ENCODE measurements around the gene EPSTI1. TPM values are rescaled to one million over a fixed set of nuclear protein-coding genes. Genes with fewer than 3 reads are reported as not detected.
"Not testable (repeated sequence)": the region's sequence is repeated elsewhere in the genome, so short reads cannot be mapped to it uniquely, and the experiment has no call there.

The EPSTI1 gene
- total and polyA plus RNA-seq, 10 of the 15 experiments (the other 5 are each of a cell fraction or from before 2014, with no cell fraction given): 4.7 to 32.0 (median 24.2) TPM

GRCh38 chr13:42991233-42991897 lies 676 bp downstream of the EPSTI1 start:
- ATAC-seq; in situ Hi-C loops (cut with MboI); FAIRE-seq; H3K9me3 ChIP-seq (replicated peaks; ENCODE audit: control insufficient read depth, insufficient read depth, low read length); H2AFZ ChIP-seq (ENCODE audit: control insufficient read depth, low read depth, low read length); DNase-seq (ENCODE audit: low read depth, low spot score); H4K20me1 ChIP-seq (ENCODE audit: control insufficient read depth, insufficient read depth); H3K27me3 ChIP-seq (replicated peaks in 1 of 2; ENCODE audit: control insufficient read depth in 2 of 2, insufficient read depth in 2 of 2, low read length in 1 of 2); H3K36me3 ChIP-seq (ENCODE audit: control insufficient read depth in 2 of 2, insufficient read depth in 2 of 2, low read length in 1 of 2); BruUV-seq (replicated peaks): not testable (repeated sequence)
- WGBS (ENCODE audit: insufficient coverage, insufficient replicate concordance, low lambda C conversion rate, missing lambda C conversion rate): 42% methylated on average over 15 of the region's 15 CpGs
- Histone ChIP-seq H3K4me3 (peak overlapping the region; percentile 86), H3K79me2 (ENCODE audit: control insufficient read depth, insufficient read depth, low read length) (peaks cover 30% of the 10 kb centered on the region), H3K4me1 (ENCODE audit: control insufficient read depth, insufficient read depth, low read length) (peaks cover 23% of the 10 kb centered on the region), H3K9ac (ENCODE audit: control insufficient read depth, insufficient read depth, low read length) (peak overlapping the region; percentile 94), H3K4me2 (ENCODE audit: control insufficient read depth, insufficient read depth) (peak overlapping the region; percentile 90), H3K27ac (ENCODE audit: control insufficient read depth, insufficient read depth) (peak overlapping the region; percentile 99)
- TF ChIP-seq ZBTB40 (IDR thresholded peaks at IDR 0.05; ENCODE audit: borderline replicate concordance) (0 out of 2 replicates have a peak, but pooled peaks have one; percentile 27), BHLHE40 (IDR thresholded peaks at IDR 0.05; ENCODE audit: borderline replicate concordance in 1 of 2, low read depth in 2 of 2, low read length in 1 of 2) (peak in 1 of 2 experiments; percentile 79; a peak in 2 of 4 replicates), PAX5 (IDR thresholded peaks at IDR 0.05; ENCODE audit: borderline replicate concordance, low read depth, low read length) (peak; percentile 39; the same call in 1 of the 2 replicates), ZBTB33 (IDR thresholded peaks at IDR 0.05) (peak; percentile 66; the same call in 1 of the 2 replicates), NKRF (conservative IDR thresholded peaks at IDR 0.05) (0 out of 2 replicates have a peak, but pooled peaks have one; percentile 38), MLLT1 (IDR thresholded peaks at IDR 0.05) (peak; percentile 98), ETV6 (conservative IDR thresholded peaks at IDR 0.05 in 1 of 2, IDR thresholded peaks at IDR 0.05 in 1 of 2; ENCODE audit: borderline replicate concordance in 1 of 2, low read depth in 1 of 2) (peak in 1 of 2 experiments; percentile 4; a peak in 1 of 4 replicates)
- intact Hi-C loops (cut with micrococcal nuclease; ENCODE audit: unreplicated experiment): loop anchor here (5.0 kb wide), 1 partner anchor 609 kb away; no protein-coding TSS in a partner anchor
- SMC1A ChIA-PET (ENCODE audit: uncharacterized antibody, unreplicated experiment): interaction anchor here (0.7 to 11.2 kb wide), 22 partner anchors 14 to 396 kb away, joined by 3 to 150 read pairs (median 6); partner anchors contain the start of gene DNAJC15
- RAD21 ChIA-PET (ENCODE audit: unreplicated experiment): interaction anchor here (0.7 to 7.6 kb wide), 14 partner anchors 11 to 104 kb away, joined by 3 to 51 read pairs (median 6); partner anchors contain the start of gene DNAJC15
- CTCF ChIA-PET: interaction anchor here (0.6 to 8.5 kb wide), 5 partner anchors 19 to 657 kb away, joined by 3 to 59 read pairs (median 4); no protein-coding TSS in a partner anchor
- POLR2A ChIA-PET: interaction anchor here (0.6 to 6.3 kb wide), 7 partner anchors 16 to 510 kb away, joined by 3 to 49 read pairs (median 5); partner anchors contain the start of gene DNAJC15

All from GM12878 (cell line).